H9 (cell line): ENCODE measurements around the gene USP9Y. TPM values are rescaled to one million over a fixed set of nuclear protein-coding genes. Genes with fewer than 3 reads are reported as not detected.
"Not testable (repeated sequence)": the region's sequence is repeated elsewhere in the genome, so short reads cannot be mapped to it uniquely, and the experiment has no call there.

Experiments
- DNase-seq: peaks from one replicate; pipeline ENCODE4 v3.0.0-alpha.2; 2017
- H2AFZ ChIP-seq: one replicate; pipeline ENCODE4 v1.6.1; 2013; ENCODE audit warnings: mild to moderate bottlenecking, low read length, control low read depth, moderate library complexity
- H2AK5ac ChIP-seq: 2 replicates; pipeline ENCODE4 v1.6.1; 2013; ENCODE audit warnings: low read length, control low read depth, mixed read lengths; ENCODE audit not compliant: insufficient read length
- H2BK120ac ChIP-seq: one replicate; pipeline ENCODE4 v1.6.1; 2013; ENCODE audit warnings: low read depth, mild to moderate bottlenecking, low read length, control low read depth, inconsistent platforms; ENCODE audit not compliant: poor library complexity, severe bottlenecking
- H2BK12ac ChIP-seq: 2 replicates; pipeline ENCODE4 v1.6.1; 2013; ENCODE audit warnings: low read length, control low read depth, mixed read lengths, low read depth; ENCODE audit not compliant: insufficient read length
- H2BK15ac ChIP-seq: 2 replicates; pipeline ENCODE4 v1.6.1; 2013; ENCODE audit warnings: low read depth, low read length, control low read depth
- H2BK20ac ChIP-seq: one replicate; pipeline ENCODE4 v1.6.1; 2013; ENCODE audit warnings: low read depth, mild to moderate bottlenecking, low read length, control low read depth, inconsistent platforms; ENCODE audit not compliant: poor library complexity, severe bottlenecking
- H2BK5ac ChIP-seq: 2 replicates; pipeline ENCODE4 v1.6.1; 2013; ENCODE audit warnings: low read length, control low read depth, mixed read lengths; ENCODE audit not compliant: insufficient read length
- H3K14ac ChIP-seq: 2 replicates; pipeline ENCODE4 v1.6.1; 2013; ENCODE audit warnings: low read length, control low read depth; ENCODE audit not compliant: insufficient read depth
- H3K18ac ChIP-seq: 2 replicates; pipeline ENCODE4 v1.6.1; 2013; ENCODE audit warnings: low read depth, mild to moderate bottlenecking, mixed read lengths, low read length, control low read depth; ENCODE audit not compliant: insufficient read length
- H3K23ac ChIP-seq: 2 replicates; pipeline ENCODE4 v1.6.1; 2013; ENCODE audit warnings: low read length, control low read depth, mixed read lengths, low read depth; ENCODE audit not compliant: insufficient read length
- H3K23me2 ChIP-seq: 2 replicates; pipeline ENCODE4 v1.6.1; 2013; ENCODE audit warnings: low read depth, mild to moderate bottlenecking, mixed read lengths, low read length, control low read depth; ENCODE audit not compliant: insufficient read length, poor library complexity, severe bottlenecking
- H3K27ac ChIP-seq: 2 replicates; pipeline ENCODE4 v1.5.1; 2013; ENCODE audit warnings: low read length, control low read depth, mixed read lengths, low read depth; ENCODE audit not compliant: insufficient read length
- H3K27me3 ChIP-seq: 2 replicates; pipeline ENCODE4 v1.6.1; 2013; ENCODE audit warnings: low read length, control low read depth, inconsistent platforms; ENCODE audit not compliant: insufficient read depth
- H3K4ac ChIP-seq: 2 replicates; pipeline ENCODE4 v1.6.1; 2013; ENCODE audit warnings: low read depth, mild to moderate bottlenecking, control low read depth, inconsistent platforms, low read length, moderate library complexity
- H3K4me1 ChIP-seq: 2 replicates; pipeline ENCODE4 v1.6.1; 2013; ENCODE audit warnings: low read length, control low read depth, inconsistent platforms; ENCODE audit not compliant: insufficient read depth
- H3K4me2 ChIP-seq: 2 replicates; pipeline ENCODE4 v1.6.1; 2013; ENCODE audit warnings: low read length, control low read depth, mixed read lengths; ENCODE audit not compliant: insufficient read length, insufficient read depth
- H3K56ac ChIP-seq: 2 replicates; pipeline ENCODE4 v1.6.1; 2013; ENCODE audit warnings: low read depth, mild to moderate bottlenecking, mixed read lengths, low read length, control low read depth; ENCODE audit not compliant: insufficient read length
- H3K79me1 ChIP-seq: 2 replicates; pipeline ENCODE4 v1.6.1; 2013; ENCODE audit warnings: low read depth, mild to moderate bottlenecking, moderate library complexity, low read length, control low read depth, inconsistent platforms; ENCODE audit not compliant: insufficient read depth, poor library complexity, severe bottlenecking
- H3K79me2 ChIP-seq: 2 replicates; pipeline ENCODE4 v1.6.1; 2013; ENCODE audit warnings: low read length, control low read depth, inconsistent platforms; ENCODE audit not compliant: insufficient read depth
- H3K9ac ChIP-seq: 2 replicates; pipeline ENCODE4 v1.6.1; 2013; ENCODE audit warnings: low read length, control low read depth, mixed read lengths; ENCODE audit not compliant: insufficient read length; ENCODE audit errors: extremely low read depth
- H3K9me3 ChIP-seq: one replicate; pipeline ENCODE4 v1.6.1; 2013; ENCODE audit warnings: low read depth, low read length, inconsistent platforms; ENCODE audit not compliant: control insufficient read depth
- H3T11ph ChIP-seq: one replicate; pipeline ENCODE4 v1.6.1; 2013; ENCODE audit warnings: mild to moderate bottlenecking, low read length, control low read depth, inconsistent platforms
- H4K20me1 ChIP-seq: one replicate; pipeline ENCODE4 v1.6.1; 2013; ENCODE audit not compliant: control insufficient read depth, insufficient read length, insufficient read depth
- H4K5ac ChIP-seq: 2 replicates; pipeline ENCODE4 v1.6.1; 2013; ENCODE audit warnings: low read depth, mild to moderate bottlenecking, mixed read lengths, low read length, control low read depth; ENCODE audit not compliant: insufficient read length
- H4K8ac ChIP-seq: replicated peaks from 2 replicates; pipeline ENCODE4 v1.6.1; 2013; ENCODE audit warnings: low read length, control low read depth, mixed read lengths, low read depth; ENCODE audit not compliant: insufficient read length
- H4K91ac ChIP-seq: 2 replicates; pipeline ENCODE4 v1.6.1; 2013; ENCODE audit warnings: low read depth, mild to moderate bottlenecking, moderate library complexity, mixed read lengths, low read length, control low read depth; ENCODE audit not compliant: insufficient read length
- H3K27ac Mint-ChIP-seq, 3 experiments: 2 replicates in 2 of 3; 3 replicates in 1 of 3; pipeline ENCODE4 v1.8.0; 2020 to 2021; ENCODE audit warnings: mixed read lengths in 3 of 3, mild to moderate bottlenecking in 1 of 3, moderate library complexity in 1 of 3
- H3K27me3 Mint-ChIP-seq: 2 replicates; pipeline ENCODE4 v1.8.0; 2021; ENCODE audit warnings: low read depth, mild to moderate bottlenecking, moderate library complexity, mixed read lengths
- H3K36me3 Mint-ChIP-seq, 3 experiments: 2 replicates in 2 of 3; 3 replicates in 1 of 3; pipeline ENCODE4 v1.8.0; 2020 to 2021; ENCODE audit warnings: low read depth in 3 of 3, mixed read lengths in 3 of 3; ENCODE audit not compliant: insufficient read depth in 1 of 3
- H3K4me1 Mint-ChIP-seq, 2 experiments: 2 replicates each; pipeline ENCODE4 v1.8.0; 2020; ENCODE audit warnings: mixed read lengths in 2 of 2
- H3K4me3 Mint-ChIP-seq, 2 experiments: 2 replicates in 1 of 2; 3 replicates in 1 of 2; pipeline ENCODE4 v1.8.0; 2020 to 2021; ENCODE audit warnings: mild to moderate bottlenecking in 2 of 2, mixed read lengths in 2 of 2, moderate library complexity in 1 of 2
- H3K9me3 Mint-ChIP-seq, 2 experiments: 2 replicates in 1 of 2; 3 replicates in 1 of 2; pipeline ENCODE4 v1.8.0; 2020; ENCODE audit warnings: mild to moderate bottlenecking in 2 of 2, mixed read lengths in 2 of 2, moderate library complexity in 1 of 2
- WGBS: extraction: QIAGEN DNeasy Blood & Tissue Kit; methylation state at CpG from one replicate; pipeline ENCODE4 v1.1.7; 2013; ENCODE audit warnings: missing lambda C conversion rate, low lambda C conversion rate, mixed read lengths; ENCODE audit not compliant: insufficient read length; ENCODE audit errors: extremely low coverage; 5-methylcytosine and 5-hydroxymethylcytosine counted together
- total RNA-seq: library from RNA; stranded (reverse); gene quantifications from 2 replicates; pipeline ENCODE4 v1.2.1, GENCODE V29; 2021
- TF ChIP-seq, protein P1 (sequence below): fragments of 200-600 bp; sonication (generic); conservative IDR thresholded peaks from 3 replicates; pipeline ENCODE4 v1.8.0; 2021; ENCODE audit warnings: antibody characterized with exemption, mild to moderate bottlenecking

Gene USP9Y
- total RNA-seq, 1 experiment from 2014 or later, result not detected

DNA sequence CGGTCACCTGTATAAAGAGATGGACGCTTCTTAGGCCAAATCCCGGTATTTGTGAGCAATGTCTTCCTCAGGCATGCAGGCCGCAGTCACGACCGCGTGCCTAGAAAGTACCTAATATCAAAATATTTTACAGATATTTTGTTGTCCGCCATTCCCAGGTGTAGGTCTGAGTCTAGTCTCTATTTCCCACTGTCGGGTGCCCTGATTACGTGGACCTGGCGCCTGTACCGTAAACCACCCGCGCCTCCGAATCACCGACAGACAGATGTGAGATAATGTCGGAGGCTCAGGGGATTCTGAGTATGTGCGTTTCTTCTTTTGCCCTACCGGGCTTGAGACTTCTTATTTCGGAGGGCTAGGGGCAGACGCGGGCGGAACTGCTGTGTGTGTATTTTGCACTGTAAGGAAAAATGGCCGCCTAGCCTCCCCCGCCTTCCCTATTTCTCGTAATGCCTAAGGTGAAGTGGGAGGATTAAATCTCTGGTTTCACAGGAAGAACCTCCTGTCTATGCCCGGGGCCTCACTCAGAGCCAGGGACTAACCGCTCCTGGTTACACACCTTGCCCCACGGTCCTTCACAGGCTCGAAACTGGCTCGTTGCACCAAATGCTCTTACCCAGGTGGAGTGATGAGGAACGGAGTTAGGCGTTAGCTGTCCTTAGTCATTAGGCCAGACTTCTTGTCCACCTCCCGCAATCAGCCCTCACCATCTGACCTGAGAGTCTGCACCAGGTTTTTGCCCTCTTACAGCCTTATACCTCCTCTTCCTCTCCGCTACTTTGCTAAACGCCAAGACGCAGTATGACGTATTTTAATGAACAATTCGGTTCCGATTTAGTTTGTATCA, 38.1 kb upstream of the USP9Y start:
- no peak overlapping the region for H3K56ac ChIP-seq
- TF ChIP-seq, protein P1, sequence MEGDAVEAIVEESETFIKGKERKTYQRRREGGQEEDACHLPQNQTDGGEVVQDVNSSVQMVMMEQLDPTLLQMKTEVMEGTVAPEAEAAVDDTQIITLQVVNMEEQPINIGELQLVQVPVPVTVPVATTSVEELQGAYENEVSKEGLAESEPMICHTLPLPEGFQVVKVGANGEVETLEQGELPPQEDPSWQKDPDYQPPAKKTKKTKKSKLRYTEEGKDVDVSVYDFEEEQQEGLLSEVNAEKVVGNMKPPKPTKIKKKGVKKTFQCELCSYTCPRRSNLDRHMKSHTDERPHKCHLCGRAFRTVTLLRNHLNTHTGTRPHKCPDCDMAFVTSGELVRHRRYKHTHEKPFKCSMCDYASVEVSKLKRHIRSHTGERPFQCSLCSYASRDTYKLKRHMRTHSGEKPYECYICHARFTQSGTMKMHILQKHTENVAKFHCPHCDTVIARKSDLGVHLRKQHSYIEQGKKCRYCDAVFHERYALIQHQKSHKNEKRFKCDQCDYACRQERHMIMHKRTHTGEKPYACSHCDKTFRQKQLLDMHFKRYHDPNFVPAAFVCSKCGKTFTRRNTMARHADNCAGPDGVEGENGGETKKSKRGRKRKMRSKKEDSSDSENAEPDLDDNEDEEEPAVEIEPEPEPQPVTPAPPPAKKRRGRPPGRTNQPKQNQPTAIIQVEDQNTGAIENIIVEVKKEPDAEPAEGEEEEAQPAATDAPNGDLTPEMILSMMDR, result no peak
- no peak overlapping the region for H3K4me2 ChIP-seq
- H3K9me3 ChIP-seq, result no peaks in the 10 kb centered on the region
- no peak overlapping the region for H3K27ac ChIP-seq
- H3K27me3 ChIP-seq, result no peaks in the 10 kb centered on the region
- no CpG with 5 or more reads among the region's 40 CpGs for WGBS
- no peaks in the 10 kb centered on the region for H3K9me3 Mint-ChIP-seq
- no peak overlapping the region for H3K9ac ChIP-seq
- H4K20me1 ChIP-seq, result no peaks in the 10 kb centered on the region
- H2BK120ac ChIP-seq, result no peak overlapping the region
- no peak overlapping the region for H2BK12ac ChIP-seq
- no peak overlapping the region for H3T11ph ChIP-seq
- no peak overlapping the region for H2BK20ac ChIP-seq
- no peaks in the 10 kb centered on the region for H3K27me3 Mint-ChIP-seq
- no peaks in the 10 kb centered on the region for H3K23me2 ChIP-seq
- H4K8ac ChIP-seq, result no peak overlapping the region
- H3K4ac ChIP-seq, result no peak overlapping the region
- H3K79me1 ChIP-seq, result no peaks in the 10 kb centered on the region
- H2AK5ac ChIP-seq, result no peak overlapping the region
- no peaks in the 10 kb centered on the region for H3K79me2 ChIP-seq
- H3K14ac ChIP-seq, result no peak overlapping the region
- no peaks in the 10 kb centered on the region for H3K4me1 Mint-ChIP-seq
- H3K23ac ChIP-seq, result no peak overlapping the region
- no peaks in the 10 kb centered on the region for H3K4me1 ChIP-seq
- H2AFZ ChIP-seq, result no peak overlapping the region
- H4K5ac ChIP-seq, result no peak overlapping the region
- no peaks in the 10 kb centered on the region for H3K36me3 Mint-ChIP-seq
- DNase-seq, result no peak
- H3K18ac ChIP-seq, result no peak overlapping the region
- H3K4me3 Mint-ChIP-seq, result no peak overlapping the region
- no peak overlapping the region for H4K91ac ChIP-seq
- H3K27ac Mint-ChIP-seq, result no peak overlapping the region
- no peak overlapping the region for H2BK15ac ChIP-seq
- no peak overlapping the region for H2BK5ac ChIP-seq

DNA sequence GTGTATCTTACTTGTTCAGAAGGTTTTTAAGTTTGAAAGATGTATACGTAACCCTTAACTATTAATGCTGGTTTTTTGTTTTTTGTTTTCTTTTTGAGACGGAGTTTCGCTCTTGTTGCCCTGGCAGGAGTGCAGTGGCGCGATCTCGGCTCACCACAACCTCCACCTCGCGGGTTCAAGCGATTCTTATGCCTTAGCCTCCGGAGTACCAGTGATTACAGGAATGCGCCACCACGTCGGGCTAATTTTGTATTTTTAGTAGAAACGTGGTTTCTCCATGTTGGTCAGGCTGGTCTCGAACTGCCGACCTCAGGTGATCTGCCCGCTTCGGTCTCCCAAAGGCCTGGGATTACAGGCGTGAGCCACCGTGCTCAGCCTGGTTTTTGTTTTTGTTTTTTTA, 37.2 kb upstream of the USP9Y start:
- not testable (repeated sequence) for H2BK120ac ChIP-seq, H3K56ac ChIP-seq, H3K23ac ChIP-seq, H3K4me1 ChIP-seq, H3K9me3 ChIP-seq, H4K5ac ChIP-seq, H3K23me2 ChIP-seq, H3K4ac ChIP-seq, H3K79me1 ChIP-seq, H2BK20ac ChIP-seq, H3K36me3 Mint-ChIP-seq, H2BK5ac ChIP-seq, H2BK15ac ChIP-seq, H3T11ph ChIP-seq, H3K27me3 ChIP-seq, H3K27ac ChIP-seq, H4K8ac ChIP-seq, H3K27ac Mint-ChIP-seq, H3K79me2 ChIP-seq, DNase-seq, H3K14ac ChIP-seq, H3K27me3 Mint-ChIP-seq, H3K18ac ChIP-seq, H3K9me3 Mint-ChIP-seq, H2AFZ ChIP-seq, H3K9ac ChIP-seq, H2AK5ac ChIP-seq, H3K4me1 Mint-ChIP-seq, H2BK12ac ChIP-seq, H3K4me2 ChIP-seq, H3K4me3 Mint-ChIP-seq, H4K20me1 ChIP-seq, H4K91ac ChIP-seq
- WGBS, result no CpG with 5 or more reads among the region's 20 CpGs
